Lower lobe of right lung (tissue), 2 donors: Measurements from ENCODE around the gene SSR1. TPM values are rescaled to one million over a fixed set of nuclear protein-coding genes. Genes with fewer than 3 reads are reported as not detected.

ENCODE experiments used
- ATAC-seq, 2 donors: fragments of 200-7000 bp; cut with Tn5 transposase; one replicate each; pipeline ENCODE4 v1.9.1; 2020 to 2022; ENCODE audit warnings: mild to moderate bottlenecking in 2 of 2, moderate library complexity in 2 of 2
- DNase-seq: peaks from one replicate; pipeline ENCODE4 v3.0.0-alpha.2; 2020
- H3K27ac ChIP-seq: fragments of 200-600 bp; one replicate; pipeline ENCODE4 v1.8.0; 2022
- H3K27me3 ChIP-seq: fragments of 200-600 bp; one replicate; pipeline ENCODE4 v1.8.0; 2022; ENCODE audit warnings: low read depth
- H3K36me3 ChIP-seq: fragments of 200-600 bp; one replicate; pipeline ENCODE4 v1.8.0; 2022; ENCODE audit warnings: mild to moderate bottlenecking
- H3K4me1 ChIP-seq: fragments of 200-600 bp; one replicate; pipeline ENCODE4 v1.8.0; 2022
- H3K4me3 ChIP-seq: fragments of 200-600 bp; one replicate; pipeline ENCODE4 v1.8.0; 2022; ENCODE audit warnings: mild to moderate bottlenecking
- H3K9me3 ChIP-seq: fragments of 200-600 bp; one replicate; pipeline ENCODE4 v1.8.0; 2022
- intact Hi-C: fragments of 100-400 bp; cut with DNase I; formaldehyde crosslinking; loops from one replicate; pipeline ENCODE4 v1.11.0; 2022
- total RNA-seq: library from RNA; stranded (reverse); fragmentation: NEBNext Ultra II Directional; extraction: Animal tissue kit (Norgen Biotek cat#: 25700); gene quantifications from one replicate; pipeline ENCODE4 v1.2.1, GENCODE V29; 2021
- TF ChIP-seq, protein P1 (sequence below): fragments of 200-600 bp; IDR thresholded peaks from one replicate; pipeline ENCODE4 v1.8.0; 2022; ENCODE audit warnings: antibody characterized with exemption, mild to moderate bottlenecking
- donor health status: DM: no; HTN: yes; CAD: no; lungs with severe emphysema.

SSR1 gene
- total RNA-seq, 1 donor from 2014 or later = 127 TPM

DNA sequence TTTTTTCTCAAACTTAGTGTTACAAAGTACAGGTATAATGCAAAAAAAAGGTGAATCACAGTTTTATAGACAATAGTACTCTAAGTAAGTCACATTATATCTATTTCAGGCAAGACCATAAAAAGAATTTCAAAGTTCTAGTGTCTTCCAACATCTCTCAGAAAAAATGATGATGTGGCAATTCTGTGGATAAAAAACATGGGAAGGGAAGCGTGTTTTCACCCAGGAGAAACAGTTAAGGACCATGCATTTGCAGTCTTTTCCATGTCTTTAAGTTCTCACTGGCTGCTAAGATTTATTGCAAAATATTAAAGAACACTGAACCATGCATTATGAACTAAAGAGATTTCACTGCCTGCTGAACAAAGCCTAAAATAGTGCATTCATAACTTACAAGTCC lies 1.8 kb downstream of the SSR1 start:
- no peak for ATAC-seq
- peaks cover 41% of the 10 kb centered on the region for H3K4me1 ChIP-seq

DNA sequence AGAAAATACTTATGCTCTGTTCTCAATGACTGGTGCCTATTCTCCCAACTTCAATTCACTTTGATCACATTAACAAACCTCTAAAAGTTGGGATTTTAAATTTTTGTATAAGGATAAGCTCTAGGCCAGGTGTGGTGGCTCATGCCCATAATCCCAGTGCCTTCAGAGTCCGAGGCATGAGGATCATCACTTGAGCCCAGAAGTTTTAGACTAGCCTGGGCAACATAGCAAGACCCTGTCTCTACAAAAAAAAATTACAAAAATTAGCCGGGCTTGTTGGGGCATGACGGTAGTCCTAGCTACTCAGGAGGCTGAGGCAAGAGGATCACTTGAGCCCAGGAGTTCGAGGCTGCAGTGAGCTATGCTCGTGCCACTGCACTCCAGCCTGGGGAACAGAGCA lies 3.9 kb downstream of the SSR1 start:
- Histone ChIP-seq H3K4me1 (peaks cover 46% of the 10 kb centered on the region), H3K36me3 (peaks cover 56% of the 10 kb centered on the region), H3K27me3 (no peaks in the 10 kb centered on the region), H3K27ac (no peak overlapping the region), H3K9me3 (no peaks in the 10 kb centered on the region), H3K4me3 (no peak overlapping the region)
- DNase-seq (no peak), ATAC-seq (no peak)
- TF ChIP-seq, protein P1, sequence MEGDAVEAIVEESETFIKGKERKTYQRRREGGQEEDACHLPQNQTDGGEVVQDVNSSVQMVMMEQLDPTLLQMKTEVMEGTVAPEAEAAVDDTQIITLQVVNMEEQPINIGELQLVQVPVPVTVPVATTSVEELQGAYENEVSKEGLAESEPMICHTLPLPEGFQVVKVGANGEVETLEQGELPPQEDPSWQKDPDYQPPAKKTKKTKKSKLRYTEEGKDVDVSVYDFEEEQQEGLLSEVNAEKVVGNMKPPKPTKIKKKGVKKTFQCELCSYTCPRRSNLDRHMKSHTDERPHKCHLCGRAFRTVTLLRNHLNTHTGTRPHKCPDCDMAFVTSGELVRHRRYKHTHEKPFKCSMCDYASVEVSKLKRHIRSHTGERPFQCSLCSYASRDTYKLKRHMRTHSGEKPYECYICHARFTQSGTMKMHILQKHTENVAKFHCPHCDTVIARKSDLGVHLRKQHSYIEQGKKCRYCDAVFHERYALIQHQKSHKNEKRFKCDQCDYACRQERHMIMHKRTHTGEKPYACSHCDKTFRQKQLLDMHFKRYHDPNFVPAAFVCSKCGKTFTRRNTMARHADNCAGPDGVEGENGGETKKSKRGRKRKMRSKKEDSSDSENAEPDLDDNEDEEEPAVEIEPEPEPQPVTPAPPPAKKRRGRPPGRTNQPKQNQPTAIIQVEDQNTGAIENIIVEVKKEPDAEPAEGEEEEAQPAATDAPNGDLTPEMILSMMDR = no peak
- intact Hi-C loops = no loop called here

More for the DNA sequence above, 1.8 kb downstream of the SSR1 start:
- H3K4me3 ChIP-seq = no peak overlapping the region
- H3K36me3 ChIP-seq = peaks cover 35% of the 10 kb centered on the region
- no peak for DNase-seq
- H3K27ac ChIP-seq = no peak overlapping the region
- no peaks in the 10 kb centered on the region for H3K9me3 ChIP-seq
- intact Hi-C loops = no loop called here
- TF ChIP-seq, protein P1 = no peak
- H3K27me3 ChIP-seq = no peaks in the 10 kb centered on the region

DNA sequence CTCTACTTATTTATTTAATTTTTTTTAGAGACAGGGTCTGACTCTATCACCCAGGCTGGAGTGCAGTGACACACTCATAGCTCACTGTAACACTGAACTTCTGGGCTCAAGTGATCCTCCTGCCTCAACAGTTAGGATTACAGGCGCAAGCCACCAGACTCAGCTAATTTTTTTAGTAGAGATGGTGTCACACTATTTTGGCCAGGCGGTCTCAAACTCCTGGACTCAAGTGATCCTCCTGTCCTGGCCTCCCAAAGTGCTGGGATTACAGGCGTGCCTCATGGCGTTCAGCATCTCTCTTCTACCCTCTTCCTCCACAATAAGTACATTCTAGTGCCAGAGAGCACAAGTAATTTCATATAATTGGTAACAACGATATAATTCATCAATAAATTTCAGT lies 5.5 kb downstream of the SSR1 start:
- intact Hi-C loops = no loop called here
- H3K27ac ChIP-seq = no peak overlapping the region
- H3K4me1 ChIP-seq = peaks cover 40% of the 10 kb centered on the region
- no peaks in the 10 kb centered on the region for H3K27me3 ChIP-seq
- H3K9me3 ChIP-seq = no peaks in the 10 kb centered on the region
- DNase-seq (no peak), ATAC-seq (no peak)
- peaks cover 70% of the 10 kb centered on the region for H3K36me3 ChIP-seq
- H3K4me3 ChIP-seq = no peak overlapping the region
- TF ChIP-seq, protein P1 = no peak

DNA sequence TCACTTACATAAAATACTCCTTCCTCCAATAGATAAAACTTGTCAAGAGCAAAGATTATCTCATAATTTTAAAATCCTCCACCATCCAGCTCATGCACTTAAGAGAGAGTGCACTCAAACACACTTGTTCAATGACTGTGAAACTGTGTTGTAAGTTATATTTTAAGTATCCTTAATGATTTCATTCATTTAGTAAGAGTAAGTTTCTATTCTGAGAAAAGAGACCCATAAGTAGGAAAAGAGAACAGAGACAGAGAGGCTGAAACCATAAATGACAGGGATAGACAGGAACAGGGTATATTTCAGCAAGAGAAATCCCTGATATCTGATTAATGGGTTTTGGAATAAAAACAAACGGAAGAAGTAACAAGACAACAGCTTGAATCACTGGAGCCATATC lies 8.2 kb downstream of the SSR1 start:
- no peak for ATAC-seq
- Histone ChIP-seq H3K27me3 (no peaks in the 10 kb centered on the region), H3K36me3 (peaks cover 97% of the 10 kb centered on the region), H3K9me3 (no peaks in the 10 kb centered on the region), H3K27ac (no peak overlapping the region), H3K4me3 (no peak overlapping the region), H3K4me1 (peaks cover 21% of the 10 kb centered on the region)
- intact Hi-C loops = no loop called here
- TF ChIP-seq, protein P1 = no peak
- DNase-seq = no peak

DNA sequence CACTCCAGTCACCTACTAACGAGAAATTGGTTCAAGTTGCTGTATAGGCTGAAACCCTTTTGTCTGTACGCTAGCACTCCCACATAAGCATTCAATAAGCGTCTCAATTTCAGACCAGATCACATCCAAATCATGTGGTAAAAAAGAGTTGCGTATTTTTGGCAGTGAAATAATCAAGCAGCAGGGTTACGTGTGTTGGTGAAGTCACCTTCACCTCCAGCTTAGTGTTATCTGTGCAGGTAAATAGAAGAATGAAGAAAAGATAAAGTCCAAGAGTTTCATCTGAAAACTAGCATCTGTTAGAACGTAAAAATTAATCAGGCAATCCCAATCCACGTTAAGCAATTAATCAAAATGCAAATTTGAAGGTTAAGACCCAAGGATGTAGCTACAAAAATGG lies 11.3 kb downstream of the SSR1 start:
- no peak overlapping the region for H3K27ac ChIP-seq
- H3K27me3 ChIP-seq = no peaks in the 10 kb centered on the region
- TF ChIP-seq, protein P1 = no peak
- peaks cover 5% of the 10 kb centered on the region for H3K4me1 ChIP-seq
- H3K36me3 ChIP-seq = peaks cover 99% of the 10 kb centered on the region
- ATAC-seq (no peak), DNase-seq (no peak)
- no peaks in the 10 kb centered on the region for H3K9me3 ChIP-seq
- intact Hi-C loops = no loop called here
- no peak overlapping the region for H3K4me3 ChIP-seq

DNA sequence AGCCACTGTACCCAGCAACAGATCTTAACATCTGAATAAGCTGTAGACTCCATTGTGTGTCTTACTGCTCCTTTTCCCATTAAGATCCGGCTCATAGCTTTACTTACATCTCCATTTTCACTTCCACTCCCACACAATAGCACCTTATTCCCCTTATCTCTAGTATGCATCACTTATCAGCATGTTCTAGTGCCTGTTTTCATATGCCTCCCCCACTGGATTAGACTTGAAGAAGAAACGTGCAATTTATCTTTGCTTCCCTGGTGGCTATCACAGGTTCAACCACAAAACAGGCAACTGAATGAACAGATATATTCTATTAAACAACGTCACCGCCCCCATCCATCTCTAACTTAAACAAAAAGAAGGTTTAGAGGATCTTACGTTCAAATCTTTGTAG lies 12.1 kb downstream of the SSR1 start:
- Histone ChIP-seq H3K4me3 (no peak overlapping the region), H3K9me3 (no peaks in the 10 kb centered on the region), H3K27ac (no peak overlapping the region), H3K27me3 (no peaks in the 10 kb centered on the region), H3K4me1 (peaks cover 5% of the 10 kb centered on the region), H3K36me3 (peaks cover 99% of the 10 kb centered on the region)
- DNase-seq = no peak
- TF ChIP-seq, protein P1 = no peak
- intact Hi-C loops = no loop called here
- ATAC-seq = no peak
